Measurements from ENCODE around the gene HDAC11. TPM values are rescaled to one million over a fixed set of nuclear protein-coding genes. Genes with fewer than 3 reads are reported as not detected.

HDAC11 gene
- total and polyA plus RNA-seq, 2 of the 4 experiments (the other 2 are of a cell fraction), result 9.1 to 11.4 TPM

GRCh38 chr3:13498354-13499060, 18.4 kb downstream of the HDAC11 start:
- no peak overlapping the region for H4K5ac ChIP-seq (ENCODE audit: low read depth, low read length)
- H3K18ac ChIP-seq (ENCODE audit: low read depth, low read length), result no peak overlapping the region
- H2BK15ac ChIP-seq (ENCODE audit: low read depth, low read length), result no peak overlapping the region
- no peak overlapping the region for H3K56ac ChIP-seq (ENCODE audit: extremely low read depth, insufficient read depth, low read length)
- ChIA-PET CTCF (interaction anchor here (0.8 to 3.7 kb wide), 3 partner anchors 136 to 157 kb away, joined by 3 to 34 read pairs (median 3); no protein-coding TSS in a partner anchor), POLR2A (ENCODE audit: unreplicated experiment) (no interaction called here)
- H3K27me3 ChIP-seq (ENCODE audit: control insufficient read depth, insufficient read depth, low read length), result no peaks in the 10 kb centered on the region
- dilution Hi-C loops (cut with HindIII; ENCODE audit: low sequenced_read_pairs, unreplicated experiment) (no loop called here), intact Hi-C loops (cut with micrococcal nuclease) (no loop called here), in situ Hi-C loops (cut with MboI; ENCODE audit: low sequenced_read_pairs) (loop anchor here (5.0 to 25.0 kb wide), 3 partner anchors 149 to 614 kb away; partner anchors contain the start of genes CHCHD4 and WNT7A)
- H2BK20ac ChIP-seq (ENCODE audit: low read depth, low read length), result no peak overlapping the region
- H3K4me1 ChIP-seq (ENCODE audit: control insufficient read depth, insufficient read depth, low read length), result 0 out of 2 replicates have a peak, but pooled peaks cover 1% of the 10 kb centered on the region
- no peak overlapping the region for H3K9ac ChIP-seq (ENCODE audit: low read depth, low read length)
- H3K36me3 ChIP-seq (ENCODE audit: control insufficient read depth, insufficient read depth, low read length), result peaks cover 2% of the 10 kb centered on the region; the same call in 1 of the 2 replicates
- H3K4me3 ChIP-seq (ENCODE audit: insufficient read depth, low read depth, low read length), result no peak overlapping the region
- H3K9me1 ChIP-seq (ENCODE audit: insufficient read depth, low read length), result no peaks in the 10 kb centered on the region
- no peak overlapping the region for H2BK5ac ChIP-seq (ENCODE audit: low read depth, low read length, poor library complexity, severe bottlenecking)
- peak overlapping the region; percentile 10 for H2AFZ ChIP-seq (replicated peaks; ENCODE audit: low read length, poor library complexity)
- H3K79me1 ChIP-seq (ENCODE audit: low read depth in 1 of 2, low read length in 2 of 2), result no peaks in the 10 kb centered on the region
- no peak overlapping the region for H3K14ac ChIP-seq (replicated peaks; ENCODE audit: low read depth, low read length)
- H3K4me2 ChIP-seq (ENCODE audit: low read depth, low read length), result no peak overlapping the region
- no peak for ATAC-seq (ENCODE audit: low read depth)
- no peak overlapping the region for H2BK120ac ChIP-seq (ENCODE audit: low read depth, low read length)
- H3K9me3 ChIP-seq (ENCODE audit: control insufficient read depth, insufficient read depth, low read length), result no peaks in the 10 kb centered on the region
- H3K23ac ChIP-seq (ENCODE audit: low read depth, low read length), result no peak overlapping the region
- peak overlapping the region; percentile 15; the same call in 1 of the 2 replicates for H2AK5ac ChIP-seq (ENCODE audit: low read depth, low read length)
- peak; percentile 20 for DNase-seq
- no peak overlapping the region for H2AK9ac ChIP-seq (replicated peaks; ENCODE audit: low read depth, low read length, poor library complexity)
- no TSS peak for BruUV-seq (replicated peaks)
- H4K8ac ChIP-seq (ENCODE audit: low read depth in 2 of 2, low read length in 2 of 2), result no peak overlapping the region
- no peak overlapping the region for H3K27ac ChIP-seq (ENCODE audit: insufficient read depth, low read length)
- no peaks in the 10 kb centered on the region; the same call in 1 of the 2 replicates for H4K20me1 ChIP-seq (ENCODE audit: insufficient read depth, low read length)
- WGBS, 2 experiments (ENCODE audit: extremely low coverage in 2 of 2, insufficient read length in 1 of 2), result 45% methylated on average over 4 of the region's 14 CpGs; no CpG with 5 or more reads in 1 of the 2 experiments
- H4K91ac ChIP-seq (ENCODE audit: insufficient read depth, low read depth, low read length), result no peak overlapping the region
- no peak overlapping the region for H3K4ac ChIP-seq (ENCODE audit: low read depth, low read length)
- TF ChIP-seq ELK1 (IDR thresholded peaks at IDR 0.05; ENCODE audit: borderline replicate concordance, low read depth, low read length), result no peak
- TF ChIP-seq RAD21 (IDR thresholded peaks at IDR 0.05; ENCODE audit: low read length), result no peak
- no peak for TF ChIP-seq NFE2L2 (IDR thresholded peaks at IDR 0.05; ENCODE audit: low read depth, low read length)
- no peak for TF ChIP-seq USF2 (IDR thresholded peaks at IDR 0.05; ENCODE audit: low read depth, low read length)
- TF ChIP-seq RFX5 (IDR thresholded peaks at IDR 0.05; ENCODE audit: low read depth, low read length), result no peak
- no peak for TF ChIP-seq CEBPB (IDR thresholded peaks at IDR 0.05; ENCODE audit: low read depth, low read length)
- no peak for TF ChIP-seq MAFK (IDR thresholded peaks at IDR 0.05; ENCODE audit: low read depth, low read length)
- TF ChIP-seq CTCF (conservative IDR thresholded peaks at IDR 0.05; ENCODE audit: low read depth, low read length), result no peak
- TF ChIP-seq RCOR1 (IDR thresholded peaks at IDR 0.05; ENCODE audit: insufficient replicate concordance, low read length), result no peak
- no peak for TF ChIP-seq BHLHE40 (IDR thresholded peaks at IDR 0.05; ENCODE audit: low read depth, low read length)
- no peak for TF ChIP-seq MXI1 (IDR thresholded peaks at IDR 0.05; ENCODE audit: borderline replicate concordance, low read depth, low read length)
- no peak for TF ChIP-seq FOS (IDR thresholded peaks at IDR 0.05; ENCODE audit: low read depth, low read length)
- no peak for TF ChIP-seq POLR2A (IDR thresholded peaks at IDR 0.05; ENCODE audit: low read depth, low read length)
- TF ChIP-seq CHD1 (IDR thresholded peaks at IDR 0.05; ENCODE audit: low read depth, low read length), result no peak
- TF ChIP-seq SMC3 (IDR thresholded peaks at IDR 0.05; ENCODE audit: low read depth, low read length), result no peak

All from IMR-90 (cell line).